ENCODE measurements around the gene CEP41.

CEP41 gene, protein sequence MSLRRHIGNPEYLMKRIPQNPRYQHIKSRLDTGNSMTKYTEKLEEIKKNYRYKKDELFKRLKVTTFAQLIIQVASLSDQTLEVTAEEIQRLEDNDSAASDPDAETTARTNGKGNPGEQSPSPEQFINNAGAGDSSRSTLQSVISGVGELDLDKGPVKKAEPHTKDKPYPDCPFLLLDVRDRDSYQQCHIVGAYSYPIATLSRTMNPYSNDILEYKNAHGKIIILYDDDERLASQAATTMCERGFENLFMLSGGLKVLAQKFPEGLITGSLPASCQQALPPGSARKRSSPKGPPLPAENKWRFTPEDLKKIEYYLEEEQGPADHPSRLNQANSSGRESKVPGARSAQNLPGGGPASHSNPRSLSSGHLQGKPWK

DNA sequence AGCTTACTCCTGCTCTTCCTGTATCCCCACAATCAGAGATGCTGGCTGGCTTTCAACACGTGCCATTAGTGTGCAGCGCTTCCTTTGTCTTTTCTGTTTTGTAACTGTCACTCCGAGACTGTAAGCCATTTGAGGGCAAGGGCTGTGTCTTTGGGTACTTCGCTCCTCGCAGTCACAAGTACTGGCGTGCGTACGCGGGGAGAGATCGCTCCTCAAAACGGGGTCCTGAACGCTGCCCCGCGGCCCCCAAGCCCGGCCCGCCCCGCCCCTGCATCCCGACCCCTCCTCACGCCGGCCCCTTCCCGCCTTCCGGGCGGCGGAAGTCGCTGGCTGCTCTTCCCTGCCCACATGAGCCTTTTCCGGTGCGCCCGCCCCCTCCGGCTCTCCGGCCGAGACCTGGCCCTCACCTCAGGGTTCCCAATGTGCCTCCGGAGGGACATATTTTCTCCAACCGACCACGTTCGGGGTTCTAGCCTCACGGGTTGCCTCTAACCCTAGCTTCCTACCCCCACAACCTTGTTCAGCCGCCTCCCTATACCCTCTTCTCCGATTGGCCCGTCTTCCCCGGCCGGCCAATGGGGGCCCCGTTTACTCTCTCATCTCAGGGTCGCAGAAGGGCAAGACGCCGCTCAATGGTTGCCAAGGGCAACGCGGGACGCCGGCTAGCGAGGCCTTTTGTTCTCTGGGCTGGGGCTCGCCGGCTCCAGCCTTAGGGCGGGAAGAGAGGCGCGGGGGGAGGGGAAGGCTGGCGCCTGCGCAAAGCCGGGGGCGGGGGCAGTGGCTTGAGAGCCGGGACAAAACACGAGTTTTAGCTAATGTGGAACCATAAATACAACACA, at the start of gene CEP41:
TSS of gene CEP41 (minus strand) at position 490 of the 839 bp plus-strand sequence. CDS start at position 440, 50 bp downstream.
- peak; percentile 90 for DNase-seq

DNA sequence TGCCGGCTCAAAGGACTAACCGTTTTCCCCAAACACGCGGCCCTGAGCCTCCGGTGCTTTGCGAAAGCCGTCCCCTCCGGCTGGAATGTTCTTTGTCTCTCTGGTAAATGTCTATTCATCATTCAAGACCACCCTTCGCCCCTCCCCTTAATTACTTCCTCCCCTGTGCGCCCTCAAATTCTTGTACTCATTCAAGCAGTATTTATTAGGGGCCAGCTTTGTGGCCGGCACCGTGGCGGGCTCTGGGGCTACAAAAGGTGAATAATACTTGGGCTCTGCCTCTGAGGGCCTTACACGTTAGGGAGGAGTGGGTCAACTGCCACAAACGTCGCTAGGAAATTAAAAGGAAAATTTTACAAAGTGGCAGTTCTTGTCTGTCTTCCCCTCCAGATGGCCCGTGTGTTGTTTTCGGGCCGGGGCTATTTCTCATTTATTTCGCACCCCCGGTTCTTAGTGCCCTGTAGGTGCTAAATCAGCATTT, 49.5 kb upstream of the CEP41 start:
- DNase-seq: no peak

DNA sequence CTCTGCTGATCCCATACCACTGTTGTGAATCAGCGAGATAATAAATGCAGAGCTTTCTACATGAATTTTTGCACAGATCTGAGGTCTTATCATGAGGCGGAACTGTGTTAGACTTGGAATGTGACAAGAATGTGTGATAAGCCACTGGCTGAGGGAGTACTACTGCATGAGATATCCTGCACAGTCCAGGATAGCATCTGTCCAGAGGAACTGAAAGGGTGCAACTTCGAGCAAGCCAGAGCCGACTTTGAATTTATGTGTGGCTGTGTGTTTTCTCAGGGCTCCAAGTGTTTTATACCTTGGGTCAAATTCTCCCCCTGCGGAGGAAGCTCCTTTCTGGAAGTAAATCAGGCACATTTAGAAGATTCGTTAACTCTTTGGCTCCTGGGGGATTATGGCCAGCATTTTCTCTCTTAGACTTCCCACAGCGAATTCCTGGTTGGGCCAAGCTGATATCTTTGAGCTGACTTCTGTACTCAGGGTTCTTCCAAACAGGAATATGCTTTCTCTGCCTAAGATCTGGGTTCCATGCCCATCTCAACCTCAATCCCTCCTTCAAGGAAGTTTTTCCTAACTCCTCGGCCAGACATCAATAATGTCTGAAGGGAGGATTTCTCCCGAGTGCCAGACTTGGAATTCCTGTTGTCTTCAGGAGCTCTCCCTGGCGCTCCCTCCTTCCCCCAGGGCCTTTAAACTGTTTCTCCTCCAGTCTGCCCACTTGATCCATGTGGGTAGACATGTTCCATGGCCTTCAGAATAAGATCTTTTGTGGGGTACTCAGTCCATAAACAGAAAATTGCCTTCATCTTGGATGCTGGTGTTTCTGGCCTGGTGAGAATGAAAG, 48.5 kb upstream of the CEP41 start:
- no peak for DNase-seq

DNA sequence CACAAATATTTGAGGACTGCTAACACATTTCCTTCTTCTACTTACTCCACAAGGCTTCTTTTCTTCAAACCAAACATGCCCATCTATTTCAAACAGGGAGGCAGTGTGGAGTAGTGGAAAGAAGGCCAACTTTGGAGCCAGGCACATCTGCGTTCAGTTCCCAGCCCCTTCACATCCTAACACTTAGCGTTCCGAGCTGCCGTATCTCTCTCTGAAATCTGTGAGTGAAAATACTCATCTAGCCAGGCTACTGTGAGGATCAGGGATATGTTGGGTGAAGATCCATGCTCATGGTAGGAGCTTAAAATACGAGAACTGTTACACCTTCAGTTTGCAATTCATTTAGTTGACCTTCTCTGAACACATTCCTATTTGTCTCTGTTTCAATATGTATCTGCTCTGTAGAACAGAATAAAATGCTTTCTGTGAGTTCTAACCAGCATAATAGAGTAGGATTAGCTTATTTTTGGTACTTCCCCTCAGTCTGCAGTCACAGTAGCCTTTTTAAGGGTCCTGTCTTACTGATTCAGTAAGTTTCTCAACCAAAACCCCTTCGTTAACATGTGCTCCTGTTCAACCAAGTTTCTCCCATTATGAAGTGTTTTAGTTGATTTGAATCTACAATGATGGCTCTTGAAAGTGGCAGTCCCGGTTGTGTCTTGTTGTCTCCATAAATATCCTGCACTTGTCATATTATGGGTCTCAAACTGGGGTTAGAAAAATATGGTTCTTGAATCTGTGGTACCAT, 47.8 kb upstream of the CEP41 start:
- no peak for DNase-seq

DNA sequence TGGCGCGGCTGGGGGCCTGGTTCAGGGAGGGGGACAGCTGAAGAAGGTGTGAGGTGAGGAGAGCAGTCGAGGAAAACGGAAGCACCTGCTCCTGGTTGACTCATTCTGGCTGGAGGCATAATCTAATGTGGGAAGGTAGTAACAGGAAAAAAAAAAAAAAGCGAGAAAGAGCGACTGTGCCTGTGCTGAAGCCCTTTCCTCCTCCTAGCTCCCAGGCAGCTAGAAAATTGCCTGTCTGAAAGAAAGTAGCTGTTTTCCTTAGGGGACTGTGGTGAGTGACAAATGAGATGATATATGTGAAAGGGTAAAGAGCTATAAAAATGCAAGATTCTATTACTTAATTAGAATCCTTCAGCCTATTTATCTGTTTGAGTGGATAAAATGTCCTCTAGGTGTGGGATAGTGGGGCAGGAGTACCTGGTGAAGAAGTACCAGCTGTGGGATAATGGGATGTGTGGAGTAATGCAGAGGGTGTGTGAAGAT, 46.2 kb upstream of the CEP41 start:
- DNase-seq: no peak

DNA sequence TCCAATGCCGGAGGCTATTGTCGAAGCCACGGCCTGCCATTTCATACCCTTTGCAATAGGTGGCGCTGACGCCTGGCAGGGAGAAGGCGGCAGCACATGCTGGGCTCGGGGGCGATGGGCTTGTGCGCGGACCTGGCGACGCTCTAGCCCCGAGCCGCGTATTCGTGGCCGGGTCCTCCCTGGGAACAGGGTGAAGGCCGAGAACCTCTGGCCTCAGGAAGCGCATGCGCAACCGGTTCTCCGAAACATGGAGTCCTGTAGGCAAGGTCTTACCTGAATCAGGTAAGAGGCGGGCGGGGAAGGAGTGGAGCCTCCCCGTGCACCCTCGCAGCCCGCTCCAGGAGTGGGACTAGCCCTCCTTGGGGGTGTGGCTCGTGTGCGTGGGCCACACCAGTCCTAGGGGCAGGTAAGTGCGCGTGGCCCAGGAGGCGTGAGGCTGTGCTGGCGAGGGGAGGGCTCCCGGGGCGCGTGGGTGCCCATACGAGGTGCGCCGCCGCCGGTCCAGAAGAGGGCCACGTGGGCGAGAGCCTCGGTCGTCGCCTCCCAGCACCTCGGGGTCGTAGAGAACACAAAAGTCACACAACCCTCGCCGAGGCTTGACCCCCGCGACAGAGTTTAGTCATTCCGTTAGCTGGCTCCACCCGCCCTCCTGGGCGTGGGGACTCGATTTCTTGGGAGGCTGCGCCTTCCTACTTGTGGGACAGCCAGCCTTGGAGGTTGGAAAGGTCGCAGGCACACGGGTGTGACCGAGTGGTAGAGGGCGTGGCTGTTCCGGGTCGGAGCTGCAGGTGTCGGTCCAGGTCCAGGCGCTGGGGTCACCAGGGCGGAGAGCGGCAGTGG, 45.5 kb upstream of the CEP41 start:
- peak; percentile 61 for DNase-seq

DNA sequence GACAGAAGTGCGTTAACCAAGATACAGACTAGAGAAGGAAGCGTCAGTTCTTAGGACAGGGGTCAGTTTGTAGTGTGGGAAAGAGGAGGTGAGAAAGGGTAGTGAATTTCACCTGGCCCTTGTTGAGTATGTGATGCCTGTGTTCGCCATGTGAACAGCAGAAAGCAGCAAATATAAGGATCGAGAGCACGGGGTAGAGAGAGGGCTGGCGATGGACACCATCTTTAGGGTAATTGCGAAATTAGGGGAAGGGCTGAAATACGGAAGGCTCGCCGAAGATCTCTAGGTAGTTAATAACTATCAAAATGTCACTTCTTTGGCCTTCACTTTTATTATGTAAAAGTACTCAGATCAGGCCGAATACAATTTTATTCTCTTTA, 44.9 kb upstream of the CEP41 start:
- DNase-seq: no peak

DNA sequence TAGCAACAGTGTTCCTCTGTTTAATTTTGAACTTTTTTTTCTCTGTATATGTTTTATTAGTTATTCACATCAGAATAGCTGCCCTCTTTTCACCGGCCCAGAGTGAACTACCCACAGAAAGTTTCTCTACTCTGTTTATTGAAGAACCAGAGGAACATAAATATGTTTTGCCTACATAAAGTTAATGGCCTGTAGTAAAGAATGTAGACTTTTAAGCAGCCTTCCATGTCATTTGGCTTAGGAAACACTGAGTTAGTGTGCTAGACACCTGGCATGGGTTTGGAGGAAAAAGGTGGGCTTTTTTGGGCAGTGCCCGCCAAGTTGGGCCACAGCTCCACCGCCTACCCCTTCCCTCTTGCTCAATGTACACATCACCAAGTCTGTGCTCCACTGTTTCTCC, 42.2 kb upstream of the CEP41 start:
- DNase-seq: no peak

DNA sequence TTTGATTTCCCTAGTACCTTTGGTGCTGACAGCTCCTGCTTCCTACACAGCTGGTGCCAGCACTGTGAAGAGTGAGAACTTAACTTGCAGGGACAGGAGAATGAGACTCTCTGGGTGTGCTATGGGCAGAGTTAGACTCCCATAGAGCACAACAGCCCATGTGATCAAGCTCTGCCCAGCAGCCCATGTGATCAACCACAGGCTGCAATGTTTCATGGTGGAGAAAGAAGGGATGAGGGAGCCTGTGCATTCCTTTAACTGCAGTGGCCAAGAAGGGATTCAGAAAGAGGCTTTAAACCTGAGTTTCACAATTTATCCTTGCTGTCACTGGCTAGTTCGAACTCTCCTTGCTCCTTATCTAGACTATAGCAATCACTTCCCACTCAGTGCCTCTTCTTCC, 41.1 kb upstream of the CEP41 start:
- DNase-seq: no peak

DNA sequence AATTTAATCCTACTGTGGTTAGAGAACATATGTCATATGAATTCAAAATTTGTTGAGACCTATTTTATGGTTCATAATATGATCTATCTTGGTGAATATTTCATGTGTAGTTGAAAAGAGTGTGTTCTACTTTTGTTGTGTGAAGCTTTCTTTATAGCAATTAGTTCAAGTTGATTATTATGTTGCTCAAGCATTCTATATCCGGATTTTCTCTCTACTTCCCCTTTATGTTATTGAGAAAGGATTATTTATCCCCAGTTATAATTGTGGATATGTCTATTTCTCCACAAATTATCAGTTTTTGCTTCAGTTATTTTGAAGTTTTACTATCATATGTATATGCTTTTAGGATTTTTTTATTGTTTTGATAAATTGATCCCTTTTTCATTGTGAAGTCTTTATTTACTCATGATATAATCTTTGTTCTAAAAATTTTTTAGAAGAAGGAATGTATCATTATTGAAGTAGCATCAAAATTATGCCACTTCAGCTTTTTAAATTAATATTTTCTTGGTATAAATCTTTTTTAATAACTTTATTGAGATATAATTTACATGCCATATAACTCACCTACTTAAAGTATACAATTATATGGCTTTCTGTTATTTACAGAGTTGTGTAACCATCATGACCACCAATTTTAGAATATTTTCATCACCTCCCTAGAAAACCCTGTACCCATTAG, 39.0 kb upstream of the CEP41 start:
- no peak for DNase-seq

DNA sequence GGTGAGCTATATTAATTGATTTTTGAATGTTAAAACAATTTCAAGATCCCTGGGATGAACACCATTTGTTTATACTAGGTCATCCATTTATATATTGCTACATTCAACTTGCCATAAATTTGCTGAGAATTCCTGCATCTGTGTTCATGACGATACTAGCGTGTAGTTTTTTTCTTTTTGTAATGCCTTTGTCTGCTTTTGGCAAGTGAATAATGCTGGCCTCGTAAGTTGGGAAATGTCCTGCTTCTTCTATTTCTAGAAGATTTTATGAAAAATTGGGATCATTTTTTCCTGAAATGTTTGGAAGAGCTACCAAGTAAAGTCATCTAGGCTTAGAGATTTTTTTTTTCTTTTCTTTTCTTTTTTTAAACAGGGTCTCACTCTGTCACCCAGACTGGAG, 38.2 kb upstream of the CEP41 start:
- no peak for DNase-seq

DNA sequence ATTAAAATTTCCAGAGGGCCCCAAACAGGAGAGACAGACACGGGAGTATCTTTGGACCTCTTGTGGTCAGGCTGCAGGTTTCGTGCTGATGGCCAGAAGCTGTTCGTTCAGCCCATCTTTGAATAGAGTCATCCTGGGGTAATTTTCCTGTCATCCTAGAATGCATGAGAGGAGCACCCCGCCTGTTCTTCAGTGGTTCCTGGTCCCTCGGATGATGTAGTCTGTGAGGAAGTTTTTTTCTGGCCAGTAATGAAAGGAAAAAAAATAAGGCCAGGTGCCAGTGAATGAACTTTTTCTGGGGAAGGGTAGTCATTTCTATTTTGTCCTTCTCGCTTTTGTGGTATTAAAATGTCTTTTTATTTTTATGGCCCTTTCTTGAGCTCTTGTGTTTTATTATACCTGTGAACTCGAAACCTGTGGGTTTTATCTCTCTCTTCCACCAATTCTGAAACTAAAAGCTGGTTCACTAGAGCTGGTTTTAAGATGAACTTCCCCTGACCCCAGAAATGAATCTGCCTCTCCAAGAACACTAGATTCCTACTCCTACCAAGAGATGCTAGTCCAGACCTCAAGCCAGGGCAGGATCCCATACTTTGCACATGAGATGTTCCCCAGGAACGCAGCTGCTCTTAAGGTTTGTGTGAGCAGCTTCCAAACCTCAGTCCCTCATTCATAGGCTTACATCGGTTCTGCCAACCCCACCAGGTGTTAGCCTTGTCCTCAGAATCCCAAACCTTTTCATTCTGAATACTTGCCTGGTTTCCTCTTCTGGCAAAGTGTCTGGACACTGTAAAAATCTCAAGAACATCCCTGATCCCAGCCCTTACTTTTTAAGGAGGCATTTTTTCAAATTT, 35.7 kb upstream of the CEP41 start:
- DNase-seq: no peak

DNA sequence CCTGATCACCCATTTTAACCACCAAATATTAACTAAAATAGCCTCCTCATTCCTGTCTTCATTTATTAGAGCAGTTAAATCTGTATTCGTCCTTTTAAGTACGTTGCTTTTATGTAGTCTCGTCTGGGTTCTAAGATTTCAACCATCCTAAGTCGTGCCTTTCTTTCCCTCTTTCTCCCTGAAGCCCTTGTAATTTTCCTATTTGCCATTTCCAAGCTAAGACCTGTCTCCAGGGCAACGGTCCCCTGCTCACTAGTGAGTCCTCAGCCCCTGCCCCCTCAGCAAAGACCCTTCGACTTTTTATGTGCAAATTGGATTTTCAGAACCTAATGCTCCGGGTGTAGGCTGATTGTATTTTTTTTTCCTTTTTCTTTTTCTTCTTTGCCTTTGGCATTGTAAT, 35.0 kb upstream of the CEP41 start:
- DNase-seq: no peak

DNA sequence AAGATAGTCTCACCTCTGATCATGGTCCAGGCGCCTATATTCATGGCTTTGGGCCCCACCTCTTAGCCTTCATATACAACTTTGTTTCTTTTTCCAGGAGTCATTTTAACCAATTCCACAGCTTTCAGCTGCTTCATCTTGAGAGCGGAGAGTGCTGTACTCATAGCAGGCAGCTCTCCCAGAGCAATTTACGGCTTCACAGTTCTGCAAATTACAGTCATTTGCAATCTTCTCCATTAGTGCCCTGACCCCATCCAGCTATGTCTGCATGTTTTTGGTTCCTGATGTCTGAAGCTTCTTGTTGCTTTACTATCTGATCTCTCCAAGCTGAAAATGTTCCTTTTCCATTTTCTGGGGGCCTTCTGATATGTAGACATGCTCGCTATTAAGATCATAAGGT, 33.1 kb upstream of the CEP41 start:
- no peak for DNase-seq

DNA sequence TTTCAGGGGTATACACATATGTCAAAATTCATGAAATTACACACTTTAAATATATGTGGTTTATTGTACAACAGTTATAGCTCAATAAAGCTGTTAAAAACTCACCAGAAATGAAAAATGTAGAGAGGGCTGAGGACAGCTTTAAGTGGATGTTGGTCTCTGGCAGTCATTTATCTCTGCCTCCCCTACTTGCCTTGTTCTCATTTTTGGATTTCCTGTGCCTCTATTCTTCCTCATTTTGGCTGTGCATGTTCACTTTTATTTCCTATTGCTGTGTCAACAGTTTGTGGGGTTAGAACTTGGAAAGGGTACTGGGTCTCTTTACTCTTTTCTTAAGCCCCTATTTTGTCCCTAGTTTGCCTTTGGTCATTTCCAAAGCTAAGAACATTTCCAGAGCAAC, 32.5 kb upstream of the CEP41 start:
- no peak for DNase-seq

DNA sequence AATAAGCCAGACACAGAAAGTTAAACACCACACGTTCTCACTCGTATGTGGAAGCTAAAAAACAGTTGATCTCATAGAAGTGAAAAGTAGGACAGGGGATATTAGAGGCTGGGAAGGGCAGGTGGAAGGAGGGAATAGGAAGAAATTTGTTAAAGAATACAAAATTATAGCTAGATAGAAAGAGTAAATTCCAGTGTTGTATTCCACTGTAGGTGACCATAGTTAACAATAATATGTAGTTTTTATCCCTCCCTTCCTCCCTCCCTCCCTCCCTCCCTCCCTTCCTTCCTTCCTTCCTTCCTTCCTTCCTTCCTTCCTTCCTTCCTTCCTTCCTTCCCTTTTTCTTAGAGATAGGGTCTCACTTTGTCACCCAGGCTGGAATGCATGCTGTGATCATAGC, 31.2 kb upstream of the CEP41 start:
- DNase-seq: no peak

DNA sequence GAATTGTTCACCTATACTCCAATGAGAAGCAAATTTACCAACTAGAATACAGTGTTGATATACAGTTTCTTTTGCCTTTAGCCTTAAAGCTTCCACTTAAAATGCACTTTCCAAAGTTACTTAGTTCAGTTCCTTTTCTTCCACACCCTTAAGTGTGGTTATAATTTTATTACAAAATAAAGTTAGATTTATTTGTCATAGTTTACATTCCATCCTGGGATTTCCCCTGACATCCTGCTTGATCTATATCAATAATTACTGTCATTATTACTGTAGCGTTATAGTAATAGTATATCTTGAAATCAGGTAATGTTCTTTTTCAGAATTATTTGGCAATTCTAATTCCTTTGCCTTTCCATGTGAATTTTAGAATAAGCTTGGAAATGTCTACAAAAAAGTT, 27.8 kb upstream of the CEP41 start:
- DNase-seq: no peak

DNA sequence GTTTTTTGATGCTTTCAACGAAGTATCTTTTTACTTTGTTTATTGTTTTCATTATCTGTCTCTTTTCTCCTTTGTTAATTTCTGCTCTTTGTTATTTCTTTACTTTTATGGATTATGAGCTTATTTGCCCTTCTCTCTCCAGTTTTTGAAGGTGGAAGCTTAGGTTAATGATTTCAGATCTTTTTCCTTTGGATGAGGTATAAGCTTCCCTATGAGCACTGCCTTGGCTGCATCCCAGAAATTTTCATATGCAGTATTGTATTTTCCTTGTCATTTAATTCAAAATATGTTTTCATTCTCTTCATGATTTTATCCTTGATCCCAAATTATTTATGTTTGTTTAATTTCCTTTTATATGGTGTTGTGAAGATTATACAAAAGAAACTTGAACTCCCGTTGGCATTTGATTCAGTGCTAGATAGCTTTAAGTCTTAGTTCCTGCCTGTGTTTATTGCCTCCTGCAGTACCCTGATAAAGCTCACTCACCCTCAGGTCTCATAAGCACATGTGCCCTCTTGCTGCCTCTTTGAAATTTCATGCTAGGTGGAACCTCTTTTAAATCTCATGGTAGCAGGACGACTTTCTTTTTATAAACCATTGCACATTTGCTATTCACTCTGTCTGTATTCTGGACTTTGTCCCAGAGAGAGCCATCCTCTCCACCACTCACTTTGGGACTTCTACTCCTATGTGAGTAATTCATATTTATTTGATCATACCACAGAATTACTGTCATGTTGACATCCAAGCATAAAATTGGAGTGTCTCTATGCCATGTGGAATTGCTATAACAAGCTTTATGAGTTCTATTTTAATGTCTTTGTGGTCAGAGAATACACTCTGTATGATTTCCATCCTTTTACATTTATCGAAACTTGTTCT, 23.0 kb upstream of the CEP41 start:
- no peak for DNase-seq

DNA sequence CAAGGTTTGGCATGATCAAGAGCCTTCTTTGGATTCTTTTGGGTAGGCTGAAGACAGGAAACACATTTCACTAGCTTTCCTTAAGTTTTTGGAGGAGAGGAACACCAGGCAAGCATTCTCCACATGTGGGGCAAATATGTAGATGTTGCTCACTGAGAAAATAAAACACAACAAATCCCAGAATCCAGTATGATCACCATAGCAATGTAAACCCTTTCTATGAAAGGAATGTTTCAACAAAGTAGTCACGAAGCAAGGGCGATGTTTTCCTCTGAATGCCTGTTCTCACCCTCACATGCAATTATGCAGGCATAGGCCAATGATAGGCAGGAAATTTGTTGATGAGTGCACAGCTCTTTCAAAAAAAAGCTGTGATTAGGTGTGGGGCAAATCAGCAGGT, 20.5 kb upstream of the CEP41 start:
- DNase-seq: no peak

Measured in stimulated activated naive CD4-positive, alpha-beta T cell treated with Interleukin-2 at 50 U/mL for 16 hours (primary cell).